ENCODE data around the gene CCDC200.

DNA sequence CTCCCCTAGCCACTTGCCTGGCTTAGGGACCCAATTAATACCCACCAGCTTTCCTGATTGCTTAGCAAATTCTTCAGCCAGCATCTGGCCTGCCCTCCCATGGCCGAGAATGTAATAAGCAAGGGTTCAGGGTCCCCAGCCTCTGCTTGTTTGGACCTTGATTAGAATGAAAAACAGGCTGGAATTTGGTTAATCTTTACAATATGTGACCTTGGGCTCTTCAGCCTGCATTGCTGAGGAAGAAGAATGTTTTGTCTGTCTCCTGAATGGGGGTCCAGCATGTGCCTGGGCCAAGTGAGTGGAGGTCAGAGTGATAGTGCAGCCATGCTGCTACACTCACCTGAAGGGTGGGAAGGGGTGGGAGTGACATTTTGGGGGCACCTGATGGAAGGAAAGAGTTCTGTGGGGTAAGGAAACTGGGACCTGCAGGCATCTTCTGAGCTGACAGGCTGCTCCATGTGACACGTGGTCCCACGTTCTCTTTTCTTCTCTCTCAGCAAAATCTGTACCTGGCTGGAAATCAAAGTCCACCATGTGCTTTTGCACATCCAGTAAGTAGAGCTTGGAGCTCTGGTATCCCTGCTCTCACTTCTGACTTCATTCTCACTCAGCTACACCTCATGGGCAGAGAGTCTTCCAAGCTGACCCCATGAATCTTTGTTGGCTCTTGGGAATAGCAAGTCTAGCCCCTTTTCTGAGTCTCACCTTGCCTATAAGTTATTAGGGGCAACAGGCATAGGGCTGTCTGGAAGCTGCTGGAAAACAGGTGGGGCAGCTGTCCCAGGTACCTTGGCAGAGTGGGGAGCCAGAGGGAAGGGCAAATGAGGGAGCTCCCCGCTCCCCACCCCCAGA, 11.4 kb downstream of the CCDC200 start:
- TF ChIP-seq, protein P1, sequence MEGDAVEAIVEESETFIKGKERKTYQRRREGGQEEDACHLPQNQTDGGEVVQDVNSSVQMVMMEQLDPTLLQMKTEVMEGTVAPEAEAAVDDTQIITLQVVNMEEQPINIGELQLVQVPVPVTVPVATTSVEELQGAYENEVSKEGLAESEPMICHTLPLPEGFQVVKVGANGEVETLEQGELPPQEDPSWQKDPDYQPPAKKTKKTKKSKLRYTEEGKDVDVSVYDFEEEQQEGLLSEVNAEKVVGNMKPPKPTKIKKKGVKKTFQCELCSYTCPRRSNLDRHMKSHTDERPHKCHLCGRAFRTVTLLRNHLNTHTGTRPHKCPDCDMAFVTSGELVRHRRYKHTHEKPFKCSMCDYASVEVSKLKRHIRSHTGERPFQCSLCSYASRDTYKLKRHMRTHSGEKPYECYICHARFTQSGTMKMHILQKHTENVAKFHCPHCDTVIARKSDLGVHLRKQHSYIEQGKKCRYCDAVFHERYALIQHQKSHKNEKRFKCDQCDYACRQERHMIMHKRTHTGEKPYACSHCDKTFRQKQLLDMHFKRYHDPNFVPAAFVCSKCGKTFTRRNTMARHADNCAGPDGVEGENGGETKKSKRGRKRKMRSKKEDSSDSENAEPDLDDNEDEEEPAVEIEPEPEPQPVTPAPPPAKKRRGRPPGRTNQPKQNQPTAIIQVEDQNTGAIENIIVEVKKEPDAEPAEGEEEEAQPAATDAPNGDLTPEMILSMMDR (conservative IDR thresholded peaks at IDR 0.05): no peak
- no peak for TF ChIP-seq EZH2 (IDR thresholded peaks at IDR 0.05; ENCODE audit: low read depth)

All from PC-9 (cell line).